IPS DF 4.7 (cell line): Measurements from ENCODE around the gene RBM33.
"Not testable (repeated sequence)": the region's sequence is repeated elsewhere in the genome, so short reads cannot be mapped to it uniquely, and the experiment has no call there.

Source experiments
- DNase-seq: peaks from one replicate; pipeline ENCODE4 v3.0.0-alpha.2; 2013; ENCODE audit warnings: low spot score; ENCODE audit errors: extremely low read depth

RBM33 gene

DNA sequence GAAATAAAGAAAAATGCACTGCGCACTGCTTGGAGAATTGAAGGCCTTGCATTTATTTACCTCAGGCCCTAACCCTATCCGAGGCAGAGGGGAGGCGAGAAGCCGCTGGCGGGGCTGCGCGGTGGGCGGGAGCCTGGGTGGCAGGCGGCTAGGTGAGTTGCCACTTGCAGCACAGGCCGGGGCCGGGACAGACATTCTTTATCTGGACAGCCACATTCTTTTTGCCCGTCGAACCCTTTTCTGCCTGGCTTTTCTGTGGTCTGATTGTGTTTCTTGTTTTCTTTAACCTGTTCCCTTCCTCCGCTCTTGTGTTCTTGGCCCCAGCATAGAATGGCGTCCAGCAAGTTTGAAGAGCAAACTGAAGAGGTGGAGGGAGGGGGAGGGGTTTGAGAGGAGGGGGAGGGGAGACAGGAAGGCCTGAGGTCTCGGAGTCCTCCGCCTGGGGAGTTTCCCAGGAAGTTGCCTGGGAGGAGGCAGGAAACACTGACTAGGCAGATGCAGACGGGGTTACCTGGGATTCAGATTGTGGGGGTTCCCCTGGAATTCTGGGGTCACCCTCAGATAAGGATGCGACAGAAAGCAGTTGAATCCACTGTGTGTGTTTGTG is 162.7 kb downstream of the RBM33 start:
- DNase-seq: no peak

DNA sequence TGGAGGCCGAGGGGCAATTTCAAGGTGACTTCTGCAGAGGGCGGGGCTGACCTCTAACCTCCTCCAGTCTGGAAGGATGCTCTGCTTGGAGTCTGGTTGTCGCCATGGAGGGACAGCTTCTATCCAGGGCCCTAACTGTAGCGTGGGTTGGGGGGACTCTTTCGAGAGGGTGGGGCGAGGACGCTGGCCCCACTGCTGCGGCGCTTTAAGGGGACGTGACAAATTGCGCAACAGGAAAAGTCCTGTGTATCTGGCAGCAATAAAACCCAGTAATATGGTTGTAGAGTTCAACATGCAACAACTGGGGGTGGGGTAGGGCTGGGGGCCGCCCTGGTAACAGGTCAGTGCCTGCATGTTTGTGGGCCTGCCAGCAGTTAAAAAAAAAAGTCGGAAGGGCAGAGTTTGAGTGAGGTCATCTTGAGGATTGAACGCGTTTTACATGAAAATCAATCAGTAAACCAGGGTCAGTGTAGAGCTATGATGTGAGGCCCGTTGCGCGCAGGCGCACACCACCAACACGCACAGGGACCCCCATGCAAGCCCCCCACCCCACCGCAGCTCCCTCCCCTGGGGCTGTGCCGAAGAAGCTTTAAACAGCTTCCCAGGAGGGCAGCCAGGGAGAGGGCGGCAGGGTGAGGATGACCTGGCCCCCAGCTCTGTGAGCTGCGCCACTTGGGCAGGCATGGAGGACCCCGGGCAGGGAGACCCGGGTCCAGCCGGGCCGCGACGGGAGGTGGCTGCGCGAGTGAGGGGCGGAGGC is 163.5 kb downstream of the RBM33 start:
- DNase-seq: no peak

DNA sequence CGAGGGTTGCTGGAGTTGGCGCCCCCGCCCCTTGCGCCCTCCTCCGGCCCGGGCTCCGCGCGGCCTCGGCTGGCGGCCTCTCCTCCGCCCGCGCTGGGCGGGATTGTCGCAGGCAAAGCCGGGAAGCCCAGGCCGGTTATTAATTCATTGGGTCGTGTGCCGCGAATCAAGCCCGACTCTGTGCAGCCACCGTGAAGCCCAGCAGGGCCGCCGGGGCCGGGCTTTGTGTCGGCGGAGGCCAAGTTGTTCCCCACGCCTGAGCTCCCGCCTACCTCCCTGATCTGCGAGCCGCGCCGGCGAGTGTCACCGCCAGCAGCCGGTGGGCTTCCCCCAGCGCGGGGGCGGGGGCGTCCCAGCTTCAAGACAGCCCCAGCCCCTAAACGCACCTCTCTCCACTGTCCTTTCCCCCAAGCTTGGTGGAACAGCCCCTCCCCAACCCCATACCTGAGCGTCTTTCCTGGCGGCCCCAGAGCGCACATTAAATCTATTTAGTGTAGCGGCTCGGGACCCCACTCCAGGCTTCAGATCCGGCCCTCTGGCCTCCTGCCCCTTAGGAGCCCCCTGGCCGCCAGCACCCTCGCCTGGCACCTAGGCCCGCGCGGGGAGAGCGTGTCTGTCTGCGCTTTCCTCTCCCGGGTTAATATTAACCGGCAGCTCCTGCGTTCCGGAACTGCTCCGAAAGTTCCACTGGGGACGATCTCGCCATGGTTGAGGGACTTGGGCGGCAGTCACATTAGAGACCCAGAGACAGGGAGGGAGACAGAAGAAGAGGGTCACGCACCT is 164.3 kb downstream of the RBM33 start:
- DNase-seq: no peak

DNA sequence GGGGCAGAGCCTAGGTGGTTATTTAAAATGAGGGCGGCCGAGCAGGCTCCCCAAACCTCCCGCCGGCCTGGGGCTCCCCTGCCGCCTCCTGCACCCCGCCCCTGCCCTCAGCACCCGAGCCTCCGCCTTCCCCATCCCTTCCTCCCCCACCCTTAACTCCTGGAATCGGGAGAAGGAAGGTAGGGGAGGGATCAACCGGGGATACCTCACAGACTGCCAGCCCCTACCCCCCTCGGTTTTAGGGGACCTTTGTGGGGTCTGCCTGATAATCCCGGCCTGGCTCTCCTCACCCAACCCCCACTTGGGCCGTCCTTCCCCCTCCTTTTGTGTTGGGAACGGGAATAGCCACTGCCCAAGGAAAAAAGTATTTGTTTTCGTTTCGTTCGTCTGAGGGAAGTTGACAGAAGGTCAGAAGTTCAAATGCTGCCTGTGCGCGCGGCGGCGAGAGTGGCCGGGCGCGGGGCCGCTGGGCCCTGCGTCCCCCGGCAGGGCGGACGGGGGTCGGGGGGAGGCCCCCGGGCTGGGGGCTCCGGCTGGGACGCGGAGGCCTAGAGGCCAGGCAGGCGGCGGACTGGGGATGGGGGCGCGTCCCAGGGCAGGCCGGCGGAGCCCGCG is 165.0 kb downstream of the RBM33 start:
- no peak for DNase-seq

DNA sequence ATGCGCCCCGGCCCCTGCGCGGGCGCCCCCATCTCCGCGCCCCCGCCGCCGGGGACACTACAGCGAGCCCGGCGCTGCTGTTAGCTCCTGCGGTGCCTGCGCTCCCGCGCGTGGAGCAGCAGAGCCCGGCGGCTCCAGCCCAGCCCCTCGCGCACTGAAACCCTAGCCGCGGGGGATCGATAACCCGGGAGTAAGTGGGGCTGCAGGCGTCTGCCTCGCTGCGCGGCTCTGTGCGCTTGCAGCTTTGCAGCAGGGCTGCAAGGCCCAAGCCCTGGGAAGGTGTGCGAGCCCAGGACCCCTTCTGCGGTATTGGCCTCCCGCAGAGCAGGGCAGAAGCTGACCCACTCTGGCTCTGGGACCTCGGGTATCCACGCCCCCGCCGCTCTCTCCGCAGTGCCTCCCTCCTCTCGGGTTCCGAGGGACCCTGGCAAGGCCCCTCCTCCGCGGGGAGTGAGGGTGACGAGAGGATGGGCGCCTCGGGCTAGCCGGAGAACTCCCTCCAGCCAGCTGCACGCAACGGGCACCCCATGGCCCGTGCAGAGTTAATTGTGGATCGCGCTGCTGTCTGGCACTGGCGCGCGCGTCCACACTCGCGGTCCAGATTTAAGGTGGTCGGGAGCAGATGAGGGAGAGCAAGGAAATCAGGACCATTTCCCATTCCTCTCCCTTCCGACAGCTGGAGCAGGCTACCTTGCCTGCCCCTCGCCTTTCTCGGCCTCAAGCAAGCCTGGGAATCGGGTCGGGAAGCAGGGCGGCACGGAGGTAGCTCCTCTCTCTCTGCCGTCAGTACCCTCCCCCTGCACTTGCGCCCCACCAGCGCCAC is 165.7 kb downstream of the RBM33 start:
- DNase-seq: no peak

DNA sequence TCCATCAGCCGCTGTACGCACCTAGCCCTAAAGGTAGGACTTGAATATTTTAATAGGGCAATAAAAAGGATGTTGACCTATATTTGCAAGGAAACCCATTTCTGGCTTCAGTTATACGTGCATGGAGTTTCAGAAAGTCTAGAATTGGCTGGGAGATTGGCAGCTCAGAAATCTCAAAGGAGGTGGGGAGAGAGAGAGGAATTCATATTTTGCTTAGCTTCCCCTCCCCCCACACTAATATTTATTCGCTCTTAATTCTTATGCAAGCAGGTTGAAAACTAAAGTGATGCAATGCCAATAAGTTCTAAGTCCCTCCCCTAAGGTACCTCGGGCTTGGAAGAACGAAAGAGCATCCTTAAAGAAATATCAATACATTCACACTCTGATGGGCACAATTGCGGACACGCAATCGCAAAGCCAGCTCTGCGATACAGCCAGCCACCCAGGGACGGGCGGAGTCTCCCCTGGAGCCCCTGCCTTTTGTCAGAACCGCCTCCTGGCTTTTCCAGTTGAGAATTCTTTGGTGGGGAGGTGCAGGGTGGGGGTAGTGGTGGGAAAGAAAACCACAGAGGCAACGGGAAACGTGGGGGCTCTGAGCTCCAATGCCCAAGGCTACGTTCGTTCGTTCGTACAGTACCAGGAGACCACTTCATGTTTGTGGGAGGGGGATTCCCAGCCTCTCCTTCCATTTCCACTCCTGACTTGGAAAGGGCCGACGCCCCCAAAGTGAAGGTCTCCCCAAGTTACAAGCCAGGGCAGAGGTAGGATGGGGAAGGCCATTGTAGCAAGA is 166.5 kb downstream of the RBM33 start:
- DNase-seq: no peak

DNA sequence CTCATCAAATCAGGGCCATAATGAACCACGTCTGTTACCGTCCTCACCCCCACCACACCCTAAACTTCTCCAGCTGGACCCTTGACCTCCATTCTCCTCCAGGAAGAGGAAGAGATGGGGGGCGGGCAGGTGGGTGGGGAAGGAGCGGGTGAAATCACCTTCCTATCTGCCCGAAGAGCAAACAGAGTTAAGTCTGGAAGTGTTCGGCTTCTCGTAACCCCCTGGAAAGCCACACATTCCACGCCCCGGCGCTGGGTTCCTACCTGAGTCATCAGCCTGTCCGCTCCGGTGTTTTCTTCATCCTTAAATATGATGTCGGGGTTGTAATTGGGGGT is 167.1 kb downstream of the RBM33 start:
- no peak for DNase-seq

DNA sequence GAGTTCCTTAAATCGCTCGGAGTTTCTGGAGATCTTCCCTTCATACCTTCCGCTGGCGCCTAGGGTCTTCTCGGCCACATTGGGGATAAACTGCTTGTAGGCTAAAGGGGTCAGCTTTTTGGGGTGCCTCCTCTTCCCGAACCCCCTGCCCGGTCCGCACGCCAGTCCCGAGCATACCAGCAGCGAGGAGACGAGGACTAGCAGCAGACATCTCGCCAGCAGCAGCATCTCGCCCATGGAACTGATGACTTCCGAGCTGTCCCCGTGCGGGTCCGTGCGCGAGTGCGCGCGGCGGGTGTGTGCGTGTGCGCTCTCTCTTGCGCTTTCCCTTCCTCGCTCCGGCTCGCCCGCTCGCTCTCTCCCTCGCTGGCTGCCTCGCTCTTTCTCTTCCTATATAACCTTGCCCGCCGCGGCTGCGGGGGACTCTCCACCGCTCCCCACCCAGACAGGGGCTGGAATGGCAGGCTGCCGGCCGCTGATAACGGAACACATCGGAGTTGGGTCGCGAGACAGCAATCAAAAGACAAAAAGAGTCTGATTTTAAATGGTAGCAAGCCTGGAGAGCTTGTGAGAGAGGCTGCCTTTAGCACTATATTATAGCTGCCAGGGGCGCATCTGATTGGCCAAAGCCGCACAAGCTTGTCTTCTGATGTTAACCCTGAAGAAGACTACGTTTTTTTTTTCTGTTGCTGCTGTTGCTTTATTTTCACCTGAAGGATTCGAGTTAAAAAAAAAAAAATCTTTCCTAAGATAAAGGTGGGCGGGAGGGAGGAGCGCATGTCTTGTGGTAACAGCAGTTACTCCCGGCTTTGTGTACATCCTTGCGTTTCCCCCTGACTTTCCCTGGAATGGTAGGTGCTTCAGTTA is 167.7 kb downstream of the RBM33 start, which contains the start of gene SHH:
Gene SHH, minus strand, starts transcription at position 569 of the 867 bp plus-strand sequence. Its CDS starts 341 bp downstream, at position 228.
- DNase-seq: no peak

DNA sequence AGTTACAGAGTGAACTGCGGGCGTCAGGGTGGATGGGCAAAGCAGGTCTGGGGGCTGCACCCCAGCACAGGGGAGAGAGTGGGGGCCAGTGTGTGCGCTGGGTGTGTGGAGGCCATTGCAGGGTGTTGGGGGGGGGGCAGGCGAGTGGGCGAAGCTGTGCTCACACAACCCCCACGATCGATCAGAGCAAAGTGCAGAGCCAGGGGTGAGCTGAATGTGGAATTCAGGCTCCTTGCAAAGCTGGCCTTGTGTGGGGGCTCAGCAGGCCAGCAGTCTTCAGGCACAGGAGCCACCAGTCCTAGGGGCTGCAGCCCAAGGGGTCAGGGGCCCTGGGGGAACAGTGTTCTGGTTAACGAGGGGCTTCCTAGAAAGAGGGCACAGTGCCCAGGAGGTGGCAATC is 168.7 kb downstream of the RBM33 start:
- no peak for DNase-seq

DNA sequence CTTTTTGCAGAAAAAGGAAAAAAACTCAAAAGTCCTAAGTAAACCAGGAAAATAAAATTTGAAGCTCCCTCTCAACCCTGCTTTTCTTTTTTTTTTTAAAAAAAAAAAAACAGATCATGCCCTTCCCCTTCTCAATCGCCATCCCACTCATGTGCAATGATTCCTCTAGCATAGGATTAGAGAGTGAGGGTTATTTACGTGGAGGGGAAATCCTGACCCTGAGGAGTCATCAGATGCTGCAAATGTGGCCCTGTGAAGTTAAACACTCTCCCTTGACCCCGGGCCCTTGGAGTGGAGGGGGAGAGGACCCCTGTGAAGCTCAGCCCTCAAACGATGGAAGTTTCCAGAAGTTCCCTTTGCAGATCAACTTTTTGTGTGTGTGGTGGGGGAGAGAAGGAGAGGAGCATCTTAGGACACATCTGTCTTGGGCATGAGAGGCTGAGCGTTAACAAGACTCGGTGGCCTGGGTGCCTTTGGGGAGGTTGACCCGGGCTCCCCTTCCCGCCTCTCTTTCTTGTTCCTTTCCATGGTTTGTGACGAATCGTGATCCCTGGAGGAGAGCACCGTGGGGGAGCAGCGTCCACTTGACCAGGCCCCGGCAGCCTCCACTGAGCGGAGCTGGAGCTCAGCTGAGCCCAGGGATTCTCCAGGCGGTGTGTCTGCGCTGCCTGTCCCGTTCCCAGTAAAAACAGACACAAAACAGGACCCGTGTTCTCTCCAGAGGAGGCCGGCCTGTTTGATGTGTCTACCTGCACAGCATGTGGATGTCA is 169.3 kb downstream of the RBM33 start:
- DNase-seq: no peak

DNA sequence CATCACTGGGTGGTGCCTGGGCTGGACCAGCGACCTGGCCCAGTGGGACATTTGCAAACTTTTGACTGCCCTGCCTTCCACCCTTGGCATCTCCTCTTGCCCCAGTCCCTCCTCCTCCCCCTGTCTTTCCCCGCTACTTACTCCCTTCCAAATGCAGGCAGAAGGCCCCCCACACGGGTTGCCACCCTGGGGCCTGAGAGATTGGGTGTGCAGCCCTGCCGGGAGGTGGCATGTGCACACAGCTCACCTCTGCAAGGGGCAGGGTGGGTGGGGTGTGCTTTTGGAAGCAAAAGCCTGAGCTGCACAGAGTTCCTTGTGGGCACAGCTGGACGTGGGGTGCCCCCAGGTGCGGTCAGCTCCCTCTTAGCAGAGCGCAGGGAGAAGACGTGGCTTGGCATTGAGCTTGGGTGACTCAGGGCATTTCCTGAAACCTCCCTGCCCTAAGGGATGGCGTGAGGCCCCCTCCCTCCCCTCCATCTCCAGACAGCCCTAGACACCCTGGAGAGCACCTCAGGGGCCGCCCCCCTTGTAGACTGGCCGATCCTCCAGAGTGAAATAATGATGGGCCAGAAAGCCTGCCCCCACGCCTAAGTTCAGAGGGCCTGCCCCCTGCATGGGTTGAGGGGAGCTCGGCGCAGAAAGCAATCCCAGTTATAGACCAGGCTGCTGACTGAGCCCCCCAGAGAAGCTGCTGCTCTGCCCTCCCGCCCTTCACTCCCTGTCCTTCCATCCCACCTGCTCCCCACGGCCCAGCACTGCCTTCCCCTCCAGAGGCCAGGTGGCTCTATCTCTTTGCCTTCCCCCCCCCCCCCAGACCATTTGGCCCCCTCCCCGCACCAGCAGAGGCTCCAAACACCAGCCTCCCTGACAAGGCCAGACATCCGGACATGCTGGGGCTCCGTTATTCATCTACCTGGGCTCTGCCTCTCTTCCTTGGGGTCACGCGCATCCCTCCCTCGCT is 170.1 kb downstream of the RBM33 start:
- no peak for DNase-seq

DNA sequence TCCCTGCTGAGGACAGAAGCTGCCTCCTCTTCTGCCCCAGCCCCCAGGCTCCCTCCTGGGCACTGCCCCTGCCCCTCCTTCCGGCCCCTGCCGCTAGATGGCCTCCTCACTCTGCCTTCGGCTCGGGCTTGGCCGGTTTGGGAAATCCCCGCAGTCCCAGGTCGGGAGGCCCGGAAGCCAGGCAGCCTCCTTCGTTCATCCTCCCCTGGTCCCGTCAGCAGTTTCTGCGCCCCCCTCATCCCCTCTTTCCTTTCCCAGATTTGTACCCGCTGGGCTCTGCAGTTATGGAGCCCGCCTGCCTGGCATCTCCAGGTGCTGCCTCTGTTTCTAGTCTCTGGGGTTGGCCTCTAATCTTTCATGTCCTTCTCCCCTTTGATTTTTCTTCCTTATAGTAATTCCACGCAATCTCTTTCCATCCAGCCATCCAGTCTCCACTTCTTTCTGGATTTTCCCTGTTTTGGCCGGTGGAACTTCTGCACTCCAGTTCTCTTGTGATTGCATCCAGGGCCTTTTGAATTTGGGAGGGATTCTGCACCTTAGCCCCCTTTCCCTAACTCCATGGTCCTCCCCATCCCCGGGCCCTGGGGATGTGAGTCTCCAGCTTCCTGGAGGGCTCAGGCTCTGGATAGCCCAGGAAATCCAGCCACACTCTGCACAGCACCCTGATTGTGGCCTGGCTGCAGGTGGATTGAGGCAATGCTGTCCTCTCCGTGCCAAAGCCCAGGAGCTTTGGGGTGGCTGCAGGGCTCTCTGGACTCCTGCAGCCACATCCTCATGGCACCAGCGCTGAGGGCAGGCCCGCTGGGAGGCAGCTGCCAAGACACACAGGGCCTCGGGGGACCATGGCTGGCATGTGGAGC is 171.1 kb downstream of the RBM33 start:
- no peak for DNase-seq

DNA sequence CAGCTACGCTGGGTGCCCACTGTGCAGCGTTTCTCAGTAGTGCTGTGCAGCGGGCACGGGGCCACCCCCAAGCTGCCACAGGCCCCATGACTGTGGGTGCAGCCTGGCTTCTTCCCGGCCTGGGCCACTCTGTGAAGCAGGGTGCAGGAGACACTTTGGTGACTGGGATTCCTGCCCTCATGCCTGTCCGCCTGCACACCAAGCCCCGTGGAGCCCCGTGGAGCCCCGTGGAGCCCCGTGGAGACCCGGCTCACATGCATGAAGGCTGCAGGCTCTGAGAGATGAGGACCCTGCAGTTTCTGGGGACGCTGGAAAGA is 171.7 kb downstream of the RBM33 start:
- DNase-seq: no peak

DNA sequence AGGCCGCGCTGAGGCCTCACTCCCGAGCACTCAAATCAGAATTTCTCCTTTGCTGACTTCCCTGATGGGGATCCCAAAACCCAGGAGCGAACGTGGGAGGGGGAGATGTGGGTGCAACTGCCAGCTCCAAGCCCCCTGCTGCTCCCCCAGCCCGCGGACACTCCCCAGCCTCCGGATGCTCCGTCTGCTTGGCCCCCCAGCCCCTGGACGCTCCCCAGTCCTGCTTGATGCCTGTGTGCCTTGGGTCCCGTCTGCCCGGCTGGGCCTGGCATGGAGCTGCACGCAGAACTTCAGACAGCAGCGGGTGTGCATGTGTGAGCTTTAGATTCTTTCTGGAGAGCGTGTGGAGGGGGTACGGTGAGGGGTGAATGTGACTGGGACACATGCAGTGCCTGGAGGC is 172.5 kb downstream of the RBM33 start:
- no peak for DNase-seq

DNA sequence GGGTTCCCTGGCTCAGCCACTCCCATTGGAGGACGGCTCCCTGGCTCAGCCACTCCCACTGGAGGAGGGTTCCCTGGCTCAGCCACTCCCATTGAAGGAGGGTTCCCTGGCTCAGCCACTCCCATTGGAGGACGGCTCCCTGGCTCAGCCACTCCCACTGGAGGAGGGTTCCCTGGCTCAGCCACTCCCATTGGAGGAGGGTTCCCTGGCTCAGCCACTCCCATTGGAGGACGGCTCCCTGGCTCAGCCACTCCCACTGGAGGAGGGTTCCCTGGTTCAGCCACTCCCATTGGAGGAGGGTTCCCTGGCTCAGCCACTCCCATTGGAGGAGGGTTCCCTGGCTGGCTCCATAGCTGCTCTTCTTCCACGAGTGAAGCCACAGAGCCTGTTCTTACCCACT is 173.1 kb downstream of the RBM33 start:
- not testable (repeated sequence) for DNase-seq

DNA sequence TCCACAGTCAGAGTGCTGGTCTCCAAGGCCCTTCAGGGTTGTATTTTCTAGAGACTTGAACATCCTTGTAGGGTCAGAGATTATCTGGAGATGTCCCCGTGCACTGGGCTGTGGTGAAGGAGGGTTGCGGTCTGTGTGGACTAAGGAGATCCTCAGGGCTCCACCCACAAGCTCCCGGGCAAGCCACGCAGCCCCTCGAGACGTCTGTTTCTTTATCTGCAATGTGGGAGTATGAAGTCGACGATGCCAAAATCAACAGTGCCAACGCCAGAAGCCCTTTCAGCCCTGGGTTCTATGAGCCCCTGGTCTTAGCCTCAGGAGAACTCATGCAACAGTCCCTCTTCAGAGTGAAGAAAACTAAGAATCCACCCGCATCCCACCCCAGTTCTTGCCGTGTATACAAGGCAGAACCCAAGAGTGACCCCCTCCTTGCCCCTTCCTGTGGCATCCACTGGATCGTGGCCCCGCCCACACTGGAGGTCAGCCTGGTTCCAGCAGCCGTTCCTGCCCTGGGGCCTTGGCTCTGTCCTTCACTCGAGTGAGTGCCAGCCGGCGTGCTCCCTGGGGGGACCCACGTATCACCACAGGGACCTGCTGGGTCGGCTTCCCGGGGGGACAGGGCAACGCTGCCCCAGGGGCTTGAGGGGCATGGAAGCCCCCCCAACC is 173.8 kb downstream of the RBM33 start:
- no peak for DNase-seq
